Measurements from ENCODE around the gene EPB41L3. TPM values are rescaled to one million over a fixed set of nuclear protein-coding genes. Genes with fewer than 3 reads are reported as not detected.
"Not testable (repeated sequence)": the region's sequence is repeated elsewhere in the genome, so short reads cannot be mapped to it uniquely, and the experiment has no call there.

The EPB41L3 gene
- total RNA-seq, 1 experiment from 2014 or later, result 8.7 TPM

GRCh38 chr18:5574843-5575242 is 31.0 kb upstream of the EPB41L3 start:
- H3K9me3 ChIP-seq, result no peaks in the 10 kb centered on the region
- Mint-ChIP-seq H3K4me1 (ENCODE audit: low read depth, unreplicated experiment) (no peaks in the 10 kb centered on the region), H3K27ac (ENCODE audit: unreplicated experiment) (no peak overlapping the region), H3K9me3 (ENCODE audit: unreplicated experiment) (no peaks in the 10 kb centered on the region), H3K27me3 (ENCODE audit: insufficient read depth, unreplicated experiment) (peaks cover 3% of the 10 kb centered on the region), H3K4me3 (ENCODE audit: unreplicated experiment) (no peak overlapping the region), H3K36me3 (ENCODE audit: insufficient read depth, unreplicated experiment) (no peaks in the 10 kb centered on the region)
- no peaks in the 10 kb centered on the region for H3K4me1 ChIP-seq
- DNase-seq, result no peak
- no peaks in the 10 kb centered on the region for H3K27me3 ChIP-seq (replicated peaks; ENCODE audit: control insufficient read depth, insufficient read depth, low read length)
- POLR2A ChIA-PET, result no interaction called here
- H3K36me3 ChIP-seq (ENCODE audit: control insufficient read depth, insufficient read depth, low read length), result no peaks in the 10 kb centered on the region
- no peak overlapping the region for H3K4me3 ChIP-seq (ENCODE audit: low read depth, low read length)
- BruUV-seq (replicated peaks), result no TSS peak
- CTCF ChIA-PET, result no interaction called here
- intact Hi-C loops (cut with micrococcal nuclease; ENCODE audit: unreplicated experiment), result no loop called here
- no peak for TF ChIP-seq CTCF (IDR thresholded peaks at IDR 0.05; ENCODE audit: insufficient read depth in 1 of 2, low read depth in 1 of 2, low read length in 1 of 2, severe bottlenecking in 1 of 2, unreplicated experiment in 1 of 2)

- Mint-ChIP-seq H3K36me3 (ENCODE audit: insufficient read depth, unreplicated experiment) (no peaks in the 10 kb centered on the region), H3K27me3 (ENCODE audit: insufficient read depth, unreplicated experiment) (peaks cover 6% of the 10 kb centered on the region), H3K27ac (ENCODE audit: unreplicated experiment) (no peak overlapping the region), H3K4me1 (ENCODE audit: low read depth, unreplicated experiment) (no peaks in the 10 kb centered on the region), H3K9me3 (ENCODE audit: unreplicated experiment) (no peaks in the 10 kb centered on the region), H3K4me3 (ENCODE audit: unreplicated experiment) (no peak overlapping the region)
- Histone ChIP-seq H3K27me3 (replicated peaks; ENCODE audit: control insufficient read depth, insufficient read depth, low read length) (no peaks in the 10 kb centered on the region), H3K4me1 (no peaks in the 10 kb centered on the region), H3K9me3 (no peaks in the 10 kb centered on the region), H3K36me3 (ENCODE audit: control insufficient read depth, insufficient read depth, low read length) (no peaks in the 10 kb centered on the region), H3K4me3 (ENCODE audit: low read depth, low read length) (no peak overlapping the region)
- DNase-seq, result no peak
- no peak for TF ChIP-seq CTCF (IDR thresholded peaks at IDR 0.05; ENCODE audit: insufficient read depth in 1 of 2, low read depth in 1 of 2, low read length in 1 of 2, severe bottlenecking in 1 of 2, unreplicated experiment in 1 of 2)
- intact Hi-C loops (cut with micrococcal nuclease; ENCODE audit: unreplicated experiment), result no loop called here
- no TSS peak for BruUV-seq (replicated peaks)
- CTCF ChIA-PET, result no interaction called here
- POLR2A ChIA-PET, result no interaction called here
Measured at GRCh38 chr18:5571666-5572065, 27.9 kb upstream of the EPB41L3 start.

DNA sequence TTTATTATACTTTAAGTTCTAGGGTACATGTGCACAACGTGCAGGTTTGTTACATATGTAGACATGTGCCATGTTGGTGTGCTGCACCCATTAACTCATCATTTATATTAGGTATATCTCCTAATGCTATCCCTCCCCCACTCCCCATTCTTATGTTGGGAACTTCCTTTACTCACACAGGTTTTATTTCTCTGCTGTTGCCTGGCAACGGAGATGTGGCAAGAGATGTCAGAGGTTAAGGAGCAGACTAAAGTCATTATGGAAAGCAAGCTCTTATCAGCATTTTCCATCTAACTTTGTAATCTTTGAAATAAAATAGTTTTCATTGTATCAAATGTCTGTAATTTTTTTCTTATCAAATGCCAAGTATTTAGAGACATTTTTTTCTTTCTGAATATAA is 26.8 kb upstream of the EPB41L3 start:
- H3K27ac Mint-ChIP-seq (ENCODE audit: unreplicated experiment); POLR2A ChIA-PET; H3K9me3 ChIP-seq; H3K36me3 Mint-ChIP-seq (ENCODE audit: insufficient read depth, unreplicated experiment); H3K27me3 ChIP-seq (replicated peaks; ENCODE audit: control insufficient read depth, insufficient read depth, low read length); H3K27me3 Mint-ChIP-seq (ENCODE audit: insufficient read depth, unreplicated experiment); H3K36me3 ChIP-seq (ENCODE audit: control insufficient read depth, insufficient read depth, low read length); H3K4me3 ChIP-seq (ENCODE audit: low read depth, low read length); H3K9me3 Mint-ChIP-seq (ENCODE audit: unreplicated experiment); CTCF ChIA-PET; H3K4me1 ChIP-seq; H3K4me1 Mint-ChIP-seq (ENCODE audit: low read depth, unreplicated experiment); intact Hi-C loops (cut with micrococcal nuclease; ENCODE audit: unreplicated experiment); H3K4me3 Mint-ChIP-seq (ENCODE audit: unreplicated experiment); BruUV-seq (replicated peaks): not testable (repeated sequence)
- peak; percentile 41 to 58 for DNase-seq

- no peak overlapping the region for H3K27ac Mint-ChIP-seq (ENCODE audit: unreplicated experiment)
- no peaks in the 10 kb centered on the region for H3K9me3 ChIP-seq
- no peak overlapping the region for H3K4me3 Mint-ChIP-seq (ENCODE audit: unreplicated experiment)
- no TSS peak for BruUV-seq (replicated peaks)
- POLR2A ChIA-PET, result interaction anchor here (0.7 kb wide), 1 partner anchor 148 kb away, joined by 6 read pairs; no protein-coding TSS in a partner anchor
- CTCF ChIA-PET, result no interaction called here
- H3K36me3 Mint-ChIP-seq (ENCODE audit: insufficient read depth, unreplicated experiment), result no peaks in the 10 kb centered on the region
- no peaks in the 10 kb centered on the region for H3K4me1 ChIP-seq
- intact Hi-C loops (cut with micrococcal nuclease; ENCODE audit: unreplicated experiment), result no loop called here
- peaks cover 3% of the 10 kb centered on the region for H3K27me3 Mint-ChIP-seq (ENCODE audit: insufficient read depth, unreplicated experiment)
- no peaks in the 10 kb centered on the region for H3K36me3 ChIP-seq (ENCODE audit: control insufficient read depth, insufficient read depth, low read length)
- DNase-seq, result no peak
- no peak overlapping the region for H3K4me3 ChIP-seq (ENCODE audit: low read depth, low read length)
- TF ChIP-seq CTCF (IDR thresholded peaks at IDR 0.05; ENCODE audit: insufficient read depth in 1 of 2, low read depth in 1 of 2, low read length in 1 of 2, severe bottlenecking in 1 of 2, unreplicated experiment in 1 of 2), result no peak
- no peaks in the 10 kb centered on the region for H3K27me3 ChIP-seq (replicated peaks; ENCODE audit: control insufficient read depth, insufficient read depth, low read length)
- H3K4me1 Mint-ChIP-seq (ENCODE audit: low read depth, unreplicated experiment), result no peaks in the 10 kb centered on the region
- H3K9me3 Mint-ChIP-seq (ENCODE audit: unreplicated experiment), result no peaks in the 10 kb centered on the region
Measured at GRCh38 chr18:5568416-5568815, 24.6 kb upstream of the EPB41L3 start.

Data from Caco-2 (cell line).